SK-N-MC (cell line): ENCODE measurements around the gene WTIP.

ENCODE experiments used
- FOXP2 ChIP-seq: optimal IDR thresholded peaks from 2 replicates; pipeline ENCODE3; 2011; ENCODE audit warnings: mild to moderate bottlenecking, moderate library complexity; ENCODE audit not compliant: insufficient read depth; ENCODE audit errors: extremely low read length, control extremely low read depth
- POLR2AphosphoS5 ChIP-seq: IDR thresholded peaks from 2 replicates; pipeline ENCODE4 v1.6.1; 2012; ENCODE audit warnings: mild to moderate bottlenecking, low read depth, low read length, borderline replicate concordance

DNA sequence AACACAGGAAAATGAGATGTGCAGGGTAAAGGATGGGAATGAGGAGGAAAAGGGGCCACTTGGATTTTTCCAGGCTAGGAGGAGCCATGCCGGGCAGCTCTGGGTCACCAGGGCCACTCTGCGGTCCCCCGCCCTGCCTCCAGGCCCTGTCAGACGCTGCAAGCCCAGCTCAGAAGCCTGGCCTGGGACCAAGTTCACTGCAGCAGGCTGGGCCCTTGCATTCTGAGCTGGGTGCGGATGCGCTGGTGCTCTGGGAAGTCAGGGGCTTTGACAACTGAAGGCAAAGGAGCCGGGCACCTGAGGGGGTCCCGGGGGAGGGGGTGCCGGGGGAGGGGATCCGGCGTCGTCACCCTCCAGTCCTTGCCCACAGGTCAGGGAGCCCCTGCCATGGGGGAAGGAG, 77.5 kb downstream of the WTIP start:
- TF ChIP-seq POLR2AphosphoS5 (no peak), FOXP2 (no peak)
